ENCODE data around the gene TLNRD1.
"Not testable (repeated sequence)": the region's sequence is repeated elsewhere in the genome, so short reads cannot be mapped to it uniquely, and the experiment has no call there.

Gene TLNRD1

GRCh38 chr15:81000624-81001151 lies at the start of gene TLNRD1:
TLNRD1 (plus strand) TSS chr15:81000923; CDS start chr15:81002272, 1,349 bp downstream.
- FAIRE-seq (no peak), DNase-seq (ENCODE audit: insufficient read length, low spot score) (peak; percentile 72)
- peak; percentile 95 for TF ChIP-seq POLR2A (IDR thresholded peaks at IDR 0.05; ENCODE audit: low read depth, low read length)

GRCh38 chr15:80951941-80952340 lies 48.8 kb upstream of the TLNRD1 start:
- no peak for DNase-seq (ENCODE audit: insufficient read length, low spot score)
- FAIRE-seq, result no peak
- no peak for TF ChIP-seq POLR2A (IDR thresholded peaks at IDR 0.05; ENCODE audit: low read depth, low read length)

GRCh38 chr15:80953001-80953952 lies 47.4 kb upstream of the TLNRD1 start:
- DNase-seq (ENCODE audit: insufficient read length, low spot score) (no peak), FAIRE-seq (no peak)
- TF ChIP-seq POLR2A (IDR thresholded peaks at IDR 0.05; ENCODE audit: low read depth, low read length), result no peak

DNA sequence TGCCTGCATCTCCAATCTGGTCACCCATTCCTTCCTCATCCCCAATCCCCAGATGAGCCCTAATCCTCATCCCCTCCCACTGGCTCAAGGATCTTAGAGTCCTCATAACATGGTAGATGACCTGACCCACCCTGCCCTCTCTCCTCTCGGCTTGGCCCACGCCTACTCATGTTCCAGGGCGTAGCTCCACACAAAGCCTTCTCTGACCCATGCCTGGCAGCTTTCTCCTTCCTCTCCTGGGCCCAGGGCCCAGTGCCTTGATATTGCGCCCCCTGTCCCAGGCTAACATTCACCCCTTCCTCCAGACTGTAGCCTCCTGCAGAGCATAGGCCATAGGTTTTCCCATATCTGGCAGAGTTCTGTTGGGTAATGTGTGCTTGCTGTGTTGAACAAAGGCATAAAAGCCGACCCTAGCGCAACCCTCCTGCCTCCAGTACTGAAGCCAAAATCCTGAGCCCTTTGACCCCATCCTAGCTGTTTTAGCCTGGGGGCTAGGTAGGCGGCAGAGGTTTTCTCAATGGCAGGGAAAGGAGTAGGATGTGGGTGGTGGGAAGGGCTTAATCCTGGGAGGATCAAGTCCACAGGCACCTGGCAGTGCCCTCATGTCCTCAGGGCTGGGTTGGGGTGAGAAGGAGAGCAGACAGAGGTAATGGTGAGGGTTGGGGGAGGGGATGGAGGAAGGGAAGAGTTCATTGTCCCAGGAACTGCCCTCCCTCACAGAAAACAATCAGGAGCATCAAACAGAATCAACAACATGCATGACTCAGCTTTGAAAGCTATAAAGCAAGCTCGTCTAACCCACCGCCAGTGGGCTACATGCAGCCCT lies 46.6 kb upstream of the TLNRD1 start:
- DNase-seq (ENCODE audit: insufficient read length, low spot score), result no peak
- no peak for TF ChIP-seq POLR2A (IDR thresholded peaks at IDR 0.05; ENCODE audit: low read depth, low read length)
- FAIRE-seq, result no peak

DNA sequence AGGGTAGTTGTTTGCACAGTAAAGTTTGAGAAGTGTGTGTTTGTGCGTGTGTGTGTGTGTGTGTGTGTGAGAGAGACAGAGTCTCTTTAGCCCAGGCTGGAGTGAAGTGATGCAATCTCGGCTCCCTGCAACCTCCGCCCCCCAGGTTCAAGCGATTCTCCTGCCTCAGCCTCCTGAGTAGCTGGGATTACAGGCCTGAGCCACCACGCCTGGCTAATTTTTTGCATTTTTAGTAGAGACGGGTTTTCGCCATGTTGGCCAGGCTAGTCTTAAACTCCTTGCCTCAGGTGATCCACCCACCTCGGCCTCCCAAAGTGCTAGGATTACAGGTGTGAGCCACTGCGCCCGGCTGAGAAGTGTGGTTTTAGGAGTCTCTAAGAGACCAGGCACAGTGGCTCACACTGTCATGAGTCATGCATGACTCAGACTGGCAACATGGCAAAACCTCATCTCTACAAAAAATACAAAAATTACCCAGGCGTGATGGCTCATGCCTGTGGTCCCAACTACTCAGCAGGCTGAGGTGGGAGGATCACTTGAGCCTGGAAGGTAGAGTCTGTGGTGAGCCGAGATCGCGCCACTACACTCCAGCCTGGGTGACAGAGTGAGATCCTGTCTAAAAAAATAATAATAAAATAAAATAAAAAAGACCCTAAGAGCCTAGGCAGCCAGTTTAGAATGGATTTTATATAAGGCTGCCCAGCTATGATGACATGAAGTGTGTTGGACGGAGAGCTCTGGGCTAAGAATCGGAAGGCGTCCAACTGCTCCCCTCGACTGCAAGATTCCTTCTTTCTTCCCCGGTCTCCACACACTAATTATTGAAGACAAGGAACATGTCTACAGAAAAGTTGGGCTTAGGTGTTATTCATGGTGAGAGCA lies 44.9 kb upstream of the TLNRD1 start:
- FAIRE-seq, result not testable (repeated sequence)
- DNase-seq (ENCODE audit: insufficient read length, low spot score), result peak; percentile 27

- no peak for TF ChIP-seq POLR2A (IDR thresholded peaks at IDR 0.05; ENCODE audit: low read depth, low read length)
- no peak for DNase-seq (ENCODE audit: insufficient read length, low spot score)
- FAIRE-seq, result no peak
Measured at GRCh38 chr15:80957556-80957955, 43.2 kb upstream of the TLNRD1 start.

GRCh38 chr15:80957976-80958375 lies 42.7 kb upstream of the TLNRD1 start:
- no peak for DNase-seq (ENCODE audit: insufficient read length, low spot score)
- no peak for TF ChIP-seq POLR2A (IDR thresholded peaks at IDR 0.05; ENCODE audit: low read depth, low read length)
- FAIRE-seq, result no peak

- FAIRE-seq (no peak), DNase-seq (ENCODE audit: insufficient read length, low spot score) (no peak)
- TF ChIP-seq POLR2A (IDR thresholded peaks at IDR 0.05; ENCODE audit: low read depth, low read length), result no peak
Measured at GRCh38 chr15:80958818-80959495, 41.8 kb upstream of the TLNRD1 start.

DNA sequence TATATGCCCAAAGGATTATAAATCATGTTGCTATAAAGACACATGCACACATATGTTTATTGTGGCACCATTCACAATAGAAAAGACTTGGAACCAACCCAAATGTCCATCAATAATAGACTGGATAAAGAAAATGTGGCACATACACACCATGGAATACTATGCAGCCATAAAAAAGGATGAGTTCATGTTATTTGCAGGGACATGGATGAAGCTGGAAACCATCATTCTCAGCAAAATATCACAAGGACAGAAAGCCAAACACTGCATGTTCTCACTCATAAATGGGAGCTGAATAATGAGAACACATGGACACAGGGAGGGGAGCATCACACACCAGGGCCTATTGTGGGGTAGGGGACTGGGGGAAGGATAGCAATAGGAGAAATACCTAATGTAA lies 35.3 kb upstream of the TLNRD1 start:
- not testable (repeated sequence) for FAIRE-seq; DNase-seq (ENCODE audit: insufficient read length, low spot score)

- no peak for TF ChIP-seq POLR2A (IDR thresholded peaks at IDR 0.05; ENCODE audit: low read depth, low read length)
- DNase-seq (ENCODE audit: insufficient read length, low spot score) (no peak), FAIRE-seq (no peak)
Measured at GRCh38 chr15:80966431-80967197, 34.1 kb upstream of the TLNRD1 start.

- TF ChIP-seq POLR2A (IDR thresholded peaks at IDR 0.05; ENCODE audit: low read depth, low read length), result no peak
- DNase-seq (ENCODE audit: insufficient read length, low spot score) (no peak), FAIRE-seq (no peak)
Measured at GRCh38 chr15:80967451-80967850, 33.3 kb upstream of the TLNRD1 start.

- DNase-seq (ENCODE audit: insufficient read length, low spot score) (no peak), FAIRE-seq (no peak)
- TF ChIP-seq POLR2A (IDR thresholded peaks at IDR 0.05; ENCODE audit: low read depth, low read length), result no peak
Measured at GRCh38 chr15:80967991-80968510, 32.7 kb upstream of the TLNRD1 start.

Data from H54 (cell line).